NK-92 treated with Interleukin-12 subunit alpha and Interleukin-12 subunit beta, amount 100 ng/mL, for 24 hours (cell line): ENCODE measurements around the gene RALGPS1.

Source experiments
- DNase-seq: peaks from one replicate; lab custom pipeline; 2025; lab: John Stamatoyannopoulos, UW

The RALGPS1 gene

GRCh38 chr9:127053960-127054359 is 139.4 kb downstream of the RALGPS1 start:
- DNase-seq, result no peak

GRCh38 chr9:127055745-127056402 is 141.3 kb downstream of the RALGPS1 start:
- DNase-seq, result no peak

- DNase-seq, result no peak
Measured at GRCh38 chr9:127056446-127056845, 141.9 kb downstream of the RALGPS1 start.

- no peak for DNase-seq
Measured at GRCh38 chr9:127058011-127058644, 143.5 kb downstream of the RALGPS1 start.

- no peak for DNase-seq
Measured at GRCh38 chr9:127058645-127059021, 144.1 kb downstream of the RALGPS1 start.

GRCh38 chr9:127059030-127059429 is 144.4 kb downstream of the RALGPS1 start:
- no peak for DNase-seq

- no peak for DNase-seq
Measured at GRCh38 chr9:127059765-127060361, 145.3 kb downstream of the RALGPS1 start.

- DNase-seq, result no peak
Measured at GRCh38 chr9:127061411-127061810, 146.8 kb downstream of the RALGPS1 start.

- no peak for DNase-seq
Measured at GRCh38 chr9:127064335-127064734, 149.8 kb downstream of the RALGPS1 start.

- DNase-seq, result no peak
Measured at GRCh38 chr9:127065592-127065991, 151.0 kb downstream of the RALGPS1 start.

- no peak for DNase-seq
Measured at GRCh38 chr9:127066060-127066850, 151.7 kb downstream of the RALGPS1 start.

GRCh38 chr9:127066851-127067136 is 152.2 kb downstream of the RALGPS1 start:
- no peak for DNase-seq

GRCh38 chr9:127067603-127068220 is 153.1 kb downstream of the RALGPS1 start:
- no peak for DNase-seq

- no peak for DNase-seq
Measured at GRCh38 chr9:127074561-127075548, 160.3 kb downstream of the RALGPS1 start.

GRCh38 chr9:127075624-127076372 is 161.2 kb downstream of the RALGPS1 start:
- no peak for DNase-seq

GRCh38 chr9:127076860-127077643 is 162.5 kb downstream of the RALGPS1 start:
- DNase-seq, result no peak

- no peak for DNase-seq
Measured at GRCh38 chr9:127077644-127077946, 163.0 kb downstream of the RALGPS1 start.

GRCh38 chr9:127078336-127078735 is 163.8 kb downstream of the RALGPS1 start:
- no peak for DNase-seq

GRCh38 chr9:127078988-127079387 is 164.4 kb downstream of the RALGPS1 start:
- DNase-seq, result no peak
